K562 (cell line): ENCODE measurements around the gene SYNPO2. TPM values are rescaled to one million over a fixed set of nuclear protein-coding genes. Genes with fewer than 3 reads are reported as not detected.

Source experiments
- DEAF1 ChIP-seq: fragments of 450-650 bp; formaldehyde crosslinking; IDR thresholded peaks from 2 replicates; pipeline ENCODE4 v1.4.0; 2020; ENCODE audit warnings: mild to moderate bottlenecking, moderate library complexity
- HMG20A ChIP-seq: fragments of 450-650 bp; formaldehyde crosslinking; conservative IDR thresholded peaks from 2 replicates; pipeline ENCODE4 v1.4.0; 2020; ENCODE audit warnings: mild to moderate bottlenecking, mixed read lengths
- MCM7 ChIP-seq, 2 experiments: fragments of 450-650 bp; IDR thresholded peaks; 2 replicates each; pipeline ENCODE4 v1.6.1; 2016 to 2018
- SMARCA4 ChIP-seq: fragments of 450-650 bp; IDR thresholded peaks from 2 replicates; pipeline ENCODE4 v1.6.1; 2016
- ZBTB43 ChIP-seq: sonication (generic); formaldehyde crosslinking; IDR thresholded peaks from 2 replicates; pipeline ENCODE4 v1.8.0; 2023; ENCODE audit warnings: mild to moderate bottlenecking, missing genetic modification reagents
- ZMIZ1 ChIP-seq, 2 experiments: fragments of 150-350 bp in 1 of 2; IDR thresholded peaks; 2 replicates each; pipeline ENCODE4 v1.6.1; 2012 to 2016; ENCODE audit warnings: low read depth in 2 of 2, low read length in 2 of 2, mild to moderate bottlenecking in 1 of 2, moderate library complexity in 1 of 2
- ZNF445 ChIP-seq: fragments of 250-450 bp; sonication (Bioruptor Pico); IDR thresholded peaks from 2 replicates; pipeline ENCODE4 v1.4.0; 2020; ENCODE audit warnings: low read depth, mild to moderate bottlenecking, moderate library complexity
- polyA plus RNA-seq, 8 experiments: library from polyadenylated mRNA; depleted of rRNA in 4 of 8; stranded (reverse) in 5 of 8; unstranded in 3 of 8; fragments of >200 nt; fragmentation: Nextera tagmentation in 2 of 8; fragmentation: Illumina TruSeq in 1 of 8; extraction: Ambion mirVana in 2 of 8; extraction: Trizol in 1 of 8; gene quantifications; 2 replicates each; pipeline versions ENCODE4 v1.2.1 to v1.2.3, GENCODE V29; 2011 to 2014; ENCODE audit warnings: inconsistent platforms in 1 of 8, missing spikeins in 1 of 8
- total RNA-seq, 7 experiments: library from RNA; depleted of rRNA in 6 of 7; stranded (reverse); fragments of >200 nt in 6 of 7; fragmentation: Illumina TruSeq in 2 of 7; extraction: Trizol in 2 of 7; gene quantifications; 2 replicates each; pipeline versions ENCODE4 v1.2.1 to v1.2.3, GENCODE V29; 2011 to 2021; ENCODE audit warnings: low replicate concordance in 1 of 7
- TF ChIP-seq, protein P1 (sequence below): fragments of 450-650 bp; IDR thresholded peaks from 2 replicates; pipeline ENCODE4 v1.6.1; 2017; ENCODE audit warnings: antibody characterized with exemption, mild to moderate bottlenecking
- TF ChIP-seq, protein P2 (sequence below), 2 experiments: fragments of 200-800 bp in 1 of 2; sonication (Bioruptor generic) in 1 of 2; sonication (generic) in 1 of 2; formaldehyde crosslinking in 1 of 2; IDR thresholded peaks in 1 of 2; conservative IDR thresholded peaks in 1 of 2; 2 replicates each; pipeline versions ENCODE4 v1.5.0 to v1.6.1; 2016 to 2020; ENCODE audit warnings: missing compliant biosample characterization in 1 of 2, missing genetic modification characterization in 1 of 2, missing genetic modification reagents in 1 of 2

SYNPO2 gene
- total and polyA plus RNA-seq, 9 of the 15 experiments (the other 6 are each of a cell fraction or from before 2014, with no cell fraction given): 0.03 to 0.18 TPM; not detected in 7

DNA sequence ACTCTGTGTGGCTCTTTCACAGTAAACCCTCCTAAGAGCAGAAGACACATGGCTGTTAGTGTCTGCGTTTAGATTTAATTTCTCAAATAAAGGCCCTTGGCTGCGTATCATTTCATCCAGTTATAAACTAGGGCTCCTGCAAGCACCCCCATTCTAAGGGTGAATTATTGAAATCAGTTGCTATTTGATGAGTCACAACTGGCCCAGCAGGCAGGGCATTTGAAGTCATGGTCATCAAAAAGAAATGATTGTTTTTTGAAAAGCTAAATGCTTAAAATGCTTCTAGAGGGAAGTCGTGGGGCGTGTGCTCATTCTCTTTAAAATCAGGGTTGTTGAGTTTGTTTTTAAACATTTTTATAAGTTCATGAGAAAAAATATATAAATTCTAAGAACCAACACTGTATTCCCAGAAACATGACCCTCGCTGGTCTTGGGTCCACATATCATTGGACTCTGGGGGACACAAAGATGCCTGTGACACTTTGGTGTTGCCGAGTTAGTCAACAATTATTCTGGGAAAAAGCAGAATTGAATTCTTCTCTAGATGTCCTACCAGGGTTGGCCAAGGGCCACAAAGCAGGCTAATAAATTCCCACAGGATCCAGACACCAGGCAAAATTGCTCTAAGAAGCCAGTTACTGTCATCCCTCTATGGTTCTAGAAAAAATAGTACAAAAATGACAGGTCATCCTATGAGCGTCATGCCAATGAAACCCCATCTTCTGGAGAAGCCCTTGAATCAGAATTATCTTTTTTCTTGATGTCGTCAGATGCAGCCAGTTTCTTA is 147.5 kb downstream of the SYNPO2 start (continued):
- TF ChIP-seq MCM7 (IDR thresholded peaks at IDR 0.05) (no peak), ZNF445 (no peak), ZBTB43 (no peak), HMG20A (CRISPR knock-in tag) (no peak), DEAF1 (CRISPR knock-in tag) (no peak), SMARCA4 (no peak), ZMIZ1 (IDR thresholded peaks at IDR 0.05; ENCODE audit: low read depth in 2 of 2, low read length in 2 of 2) (no peak)
- TF ChIP-seq, protein P1, sequence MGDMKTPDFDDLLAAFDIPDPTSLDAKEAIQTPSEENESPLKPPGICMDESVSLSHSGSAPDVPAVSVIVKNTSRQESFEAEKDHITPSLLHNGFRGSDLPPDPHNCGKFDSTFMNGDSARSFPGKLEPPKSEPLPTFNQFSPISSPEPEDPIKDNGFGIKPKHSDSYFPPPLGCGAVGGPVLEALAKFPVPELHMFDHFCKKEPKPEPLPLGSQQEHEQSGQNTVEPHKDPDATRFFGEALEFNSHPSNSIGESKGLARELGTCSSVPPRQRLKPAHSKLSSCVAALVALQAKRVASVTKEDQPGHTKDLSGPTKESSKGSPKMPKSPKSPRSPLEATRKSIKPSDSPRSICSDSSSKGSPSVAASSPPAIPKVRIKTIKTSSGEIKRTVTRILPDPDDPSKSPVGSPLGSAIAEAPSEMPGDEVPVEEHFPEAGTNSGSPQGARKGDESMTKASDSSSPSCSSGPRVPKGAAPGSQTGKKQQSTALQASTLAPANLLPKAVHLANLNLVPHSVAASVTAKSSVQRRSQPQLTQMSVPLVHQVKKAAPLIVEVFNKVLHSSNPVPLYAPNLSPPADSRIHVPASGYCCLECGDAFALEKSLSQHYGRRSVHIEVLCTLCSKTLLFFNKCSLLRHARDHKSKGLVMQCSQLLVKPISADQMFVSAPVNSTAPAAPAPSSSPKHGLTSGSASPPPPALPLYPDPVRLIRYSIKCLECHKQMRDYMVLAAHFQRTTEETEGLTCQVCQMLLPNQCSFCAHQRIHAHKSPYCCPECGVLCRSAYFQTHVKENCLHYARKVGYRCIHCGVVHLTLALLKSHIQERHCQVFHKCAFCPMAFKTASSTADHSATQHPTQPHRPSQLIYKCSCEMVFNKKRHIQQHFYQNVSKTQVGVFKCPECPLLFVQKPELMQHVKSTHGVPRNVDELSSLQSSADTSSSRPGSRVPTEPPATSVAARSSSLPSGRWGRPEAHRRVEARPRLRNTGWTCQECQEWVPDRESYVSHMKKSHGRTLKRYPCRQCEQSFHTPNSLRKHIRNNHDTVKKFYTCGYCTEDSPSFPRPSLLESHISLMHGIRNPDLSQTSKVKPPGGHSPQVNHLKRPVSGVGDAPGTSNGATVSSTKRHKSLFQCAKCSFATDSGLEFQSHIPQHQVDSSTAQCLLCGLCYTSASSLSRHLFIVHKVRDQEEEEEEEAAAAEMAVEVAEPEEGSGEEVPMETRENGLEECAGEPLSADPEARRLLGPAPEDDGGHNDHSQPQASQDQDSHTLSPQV: no peak
- TF ChIP-seq, protein P2, sequence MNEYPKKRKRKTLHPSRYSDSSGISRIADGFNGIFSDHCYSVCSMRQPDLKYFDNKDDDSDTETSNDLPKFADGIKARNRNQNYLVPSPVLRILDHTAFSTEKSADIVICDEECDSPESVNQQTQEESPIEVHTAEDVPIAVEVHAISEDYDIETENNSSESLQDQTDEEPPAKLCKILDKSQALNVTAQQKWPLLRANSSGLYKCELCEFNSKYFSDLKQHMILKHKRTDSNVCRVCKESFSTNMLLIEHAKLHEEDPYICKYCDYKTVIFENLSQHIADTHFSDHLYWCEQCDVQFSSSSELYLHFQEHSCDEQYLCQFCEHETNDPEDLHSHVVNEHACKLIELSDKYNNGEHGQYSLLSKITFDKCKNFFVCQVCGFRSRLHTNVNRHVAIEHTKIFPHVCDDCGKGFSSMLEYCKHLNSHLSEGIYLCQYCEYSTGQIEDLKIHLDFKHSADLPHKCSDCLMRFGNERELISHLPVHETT (CRISPR knock-in tag; conservative IDR thresholded peaks at IDR 0.05 in 1 of 2, IDR thresholded peaks at IDR 0.05 in 1 of 2): no peak
